WERI-Rb-1 (cell line): ENCODE results near the gene SLC36A1.
A peak's percentile ranks its signal among the peaks of the same experiment; 100 is the strongest.

Experiments
- DNase-seq: peaks from one replicate; pipeline ENCODE4 v3.0.0-alpha.2; 2020
- H3K27ac ChIP-seq: fragments of 250-450 bp; sonication (Bioruptor Pico); 2 replicates; pipeline ENCODE4 v1.5.1; 2020; ENCODE audit warnings: mild to moderate bottlenecking, moderate library complexity
- H3K27me3 ChIP-seq: fragments of 250-450 bp; sonication (Bioruptor Pico); 2 replicates; pipeline ENCODE4 v1.5.1; 2021; ENCODE audit warnings: mild to moderate bottlenecking, low read depth, moderate library complexity; ENCODE audit not compliant: insufficient read depth, severe bottlenecking
- H3K36me3 ChIP-seq: fragments of 250-450 bp; sonication (Bioruptor Pico); 2 replicates; pipeline ENCODE4 v1.5.1; 2020; ENCODE audit warnings: mild to moderate bottlenecking, moderate library complexity
- H3K4me3 ChIP-seq: 2 replicates; pipeline ENCODE4 v1.5.1; 2011; ENCODE audit warnings: low read depth, mild to moderate bottlenecking, control low read depth, low read length
- H3K9me3 ChIP-seq: fragments of 250-450 bp; sonication (Bioruptor Pico); 2 replicates; pipeline ENCODE4 v1.5.1; 2021; ENCODE audit warnings: mild to moderate bottlenecking, moderate library complexity; ENCODE audit not compliant: severe bottlenecking
- CTCF ChIP-seq: IDR thresholded peaks from 2 replicates; pipeline ENCODE4 v1.5.1; 2011; ENCODE audit warnings: low read depth, mild to moderate bottlenecking, control low read depth, inconsistent platforms, low read length

The SLC36A1 gene

GRCh38 chr5:151531581-151531980, 84.2 kb downstream of the SLC36A1 start:
- H3K27me3 ChIP-seq = no peaks in the 10 kb centered on the region
- H3K9me3 ChIP-seq = no peaks in the 10 kb centered on the region
- no peaks in the 10 kb centered on the region for H3K36me3 ChIP-seq
- no peak overlapping the region for H3K27ac ChIP-seq
- no peak for TF ChIP-seq CTCF
- H3K4me3 ChIP-seq = no peak overlapping the region
- DNase-seq = no peak

- Histone ChIP-seq H3K27ac (no peak overlapping the region), H3K4me3 (no peak overlapping the region), H3K9me3 (no peaks in the 10 kb centered on the region), H3K36me3 (no peaks in the 10 kb centered on the region), H3K27me3 (no peaks in the 10 kb centered on the region)
- TF ChIP-seq CTCF = no peak
- no peak for DNase-seq
These were observed 85.0 kb downstream of the SLC36A1 start for GRCh38 chr5:151532416-151532815.

GRCh38 chr5:151534350-151534749, 86.9 kb downstream of the SLC36A1 start:
- no peak for DNase-seq
- Histone ChIP-seq H3K27ac (no peak overlapping the region), H3K9me3 (no peaks in the 10 kb centered on the region), H3K36me3 (no peaks in the 10 kb centered on the region), H3K27me3 (no peaks in the 10 kb centered on the region), H3K4me3 (no peak overlapping the region)
- TF ChIP-seq CTCF = no peak

- Histone ChIP-seq H3K9me3 (no peaks in the 10 kb centered on the region), H3K36me3 (no peaks in the 10 kb centered on the region), H3K27ac (no peak overlapping the region), H3K4me3 (no peak overlapping the region), H3K27me3 (no peaks in the 10 kb centered on the region)
- no peak for DNase-seq
- no peak for TF ChIP-seq CTCF
These were observed 89.6 kb downstream of the SLC36A1 start for GRCh38 chr5:151537044-151537443.

- Histone ChIP-seq H3K27ac (no peak overlapping the region), H3K27me3 (no peaks in the 10 kb centered on the region), H3K4me3 (no peak overlapping the region), H3K9me3 (no peaks in the 10 kb centered on the region), H3K36me3 (no peaks in the 10 kb centered on the region)
- peak; percentile 21 for DNase-seq
- no peak for TF ChIP-seq CTCF
These were observed 94.2 kb downstream of the SLC36A1 start for GRCh38 chr5:151541571-151541970.
